ENCODE results near the gene JAZF1. TPM values are rescaled to one million over a fixed set of nuclear protein-coding genes. Genes with fewer than 3 reads are reported as not detected.

JAZF1 gene
- total RNA-seq, 1 experiment from 2014 or later, result 14.2 TPM

- Mint-ChIP-seq H3K27ac (ENCODE audit: low read depth, unreplicated experiment) (no peak overlapping the region), H3K27me3 (ENCODE audit: insufficient read depth, unreplicated experiment) (no peaks in the 10 kb centered on the region), H3K4me3 (ENCODE audit: unreplicated experiment) (no peak overlapping the region), H3K4me1 (ENCODE audit: insufficient read depth, unreplicated experiment) (peaks cover 11% of the 10 kb centered on the region), H3K9me3 (ENCODE audit: unreplicated experiment) (no peaks in the 10 kb centered on the region), H3K36me3 (ENCODE audit: insufficient read depth, unreplicated experiment) (no peaks in the 10 kb centered on the region)
- intact Hi-C loops (cut with micrococcal nuclease), result no loop called here
- CTCF ChIA-PET, result no interaction called here
- no peak for DNase-seq (ENCODE audit: unreplicated experiment)
- no TSS peak for BruUV-seq (replicated peaks)
- POLR2A ChIA-PET, result no interaction called here
- TF ChIP-seq CTCF (IDR thresholded peaks at IDR 0.05; ENCODE audit: unreplicated experiment), result no peak
These were observed 7.1 kb downstream of the JAZF1 start for GRCh38 chr7:28173531-28173930.

- Mint-ChIP-seq H3K4me3 (ENCODE audit: unreplicated experiment) (no peak overlapping the region), H3K27me3 (ENCODE audit: insufficient read depth, unreplicated experiment) (no peaks in the 10 kb centered on the region), H3K4me1 (ENCODE audit: insufficient read depth, unreplicated experiment) (peaks cover 13% of the 10 kb centered on the region), H3K9me3 (ENCODE audit: unreplicated experiment) (no peaks in the 10 kb centered on the region), H3K36me3 (ENCODE audit: insufficient read depth, unreplicated experiment) (no peaks in the 10 kb centered on the region), H3K27ac (ENCODE audit: low read depth, unreplicated experiment) (no peak overlapping the region)
- ChIA-PET POLR2A (no interaction called here), CTCF (no interaction called here)
- no TSS peak for BruUV-seq (replicated peaks)
- intact Hi-C loops (cut with micrococcal nuclease), result no loop called here
- no peak for TF ChIP-seq CTCF (IDR thresholded peaks at IDR 0.05; ENCODE audit: unreplicated experiment)
- DNase-seq (ENCODE audit: unreplicated experiment), result no peak
These were observed 7.6 kb downstream of the JAZF1 start for GRCh38 chr7:28172958-28173357.

- H3K27me3 Mint-ChIP-seq (ENCODE audit: insufficient read depth, unreplicated experiment), result no peaks in the 10 kb centered on the region
- H3K4me3 Mint-ChIP-seq (ENCODE audit: unreplicated experiment), result no peak overlapping the region
- intact Hi-C loops (cut with micrococcal nuclease), result no loop called here
- no peak overlapping the region for H3K27ac Mint-ChIP-seq (ENCODE audit: low read depth, unreplicated experiment)
- CTCF ChIA-PET, result no interaction called here
- no peaks in the 10 kb centered on the region for H3K9me3 Mint-ChIP-seq (ENCODE audit: unreplicated experiment)
- no peaks in the 10 kb centered on the region for H3K36me3 Mint-ChIP-seq (ENCODE audit: insufficient read depth, unreplicated experiment)
- H3K4me1 Mint-ChIP-seq (ENCODE audit: insufficient read depth, unreplicated experiment), result peaks cover 19% of the 10 kb centered on the region
- no peak for TF ChIP-seq CTCF (IDR thresholded peaks at IDR 0.05; ENCODE audit: unreplicated experiment)
- no peak for DNase-seq (ENCODE audit: unreplicated experiment)
- BruUV-seq (replicated peaks), result no TSS peak
- POLR2A ChIA-PET, result no interaction called here
These were observed 9.9 kb downstream of the JAZF1 start for GRCh38 chr7:28170701-28171100.

GRCh38 chr7:28169230-28169629 is 11.4 kb downstream of the JAZF1 start:
- intact Hi-C loops (cut with micrococcal nuclease), result no loop called here
- Mint-ChIP-seq H3K4me3 (ENCODE audit: unreplicated experiment) (no peak overlapping the region), H3K9me3 (ENCODE audit: unreplicated experiment) (no peaks in the 10 kb centered on the region), H3K27me3 (ENCODE audit: insufficient read depth, unreplicated experiment) (no peaks in the 10 kb centered on the region), H3K4me1 (ENCODE audit: insufficient read depth, unreplicated experiment) (peaks cover 23% of the 10 kb centered on the region), H3K36me3 (ENCODE audit: insufficient read depth, unreplicated experiment) (no peaks in the 10 kb centered on the region), H3K27ac (ENCODE audit: low read depth, unreplicated experiment) (peak overlapping the region; percentile 22)
- POLR2A ChIA-PET, result interaction anchor here (0.6 to 1.4 kb wide), 3 partner anchors 9 to 12 kb away, joined by 3 to 6 read pairs (median 5); no protein-coding TSS in a partner anchor
- CTCF ChIA-PET, result interaction anchor here (0.6 to 1.0 kb wide), 2 partner anchors 522 to 974 kb away, joined by 3 read pairs; no protein-coding TSS in a partner anchor
- no peak for DNase-seq (ENCODE audit: unreplicated experiment)
- no TSS peak for BruUV-seq (replicated peaks)
- no peak for TF ChIP-seq CTCF (IDR thresholded peaks at IDR 0.05; ENCODE audit: unreplicated experiment)

All from MCF 10A (cell line).